Cortex of kidney (tissue), 1 donor: ENCODE results near the gene RELA.
"Not testable (repeated sequence)": the region's sequence is repeated elsewhere in the genome, so short reads cannot be mapped to it uniquely, and the experiment has no call there.

Experiments
- DNase-seq: peaks from one replicate; lab custom pipeline; 2025; lab: John Stamatoyannopoulos, UW

RELA gene

GRCh38 chr11:65648997-65649493 is 13.7 kb downstream of the RELA start:
- no peak for DNase-seq

GRCh38 chr11:65646958-65647701 is 15.6 kb downstream of the RELA start:
- DNase-seq, result no peak

- DNase-seq, result no peak
Measured at GRCh38 chr11:65646288-65646957, 16.3 kb downstream of the RELA start.

DNA sequence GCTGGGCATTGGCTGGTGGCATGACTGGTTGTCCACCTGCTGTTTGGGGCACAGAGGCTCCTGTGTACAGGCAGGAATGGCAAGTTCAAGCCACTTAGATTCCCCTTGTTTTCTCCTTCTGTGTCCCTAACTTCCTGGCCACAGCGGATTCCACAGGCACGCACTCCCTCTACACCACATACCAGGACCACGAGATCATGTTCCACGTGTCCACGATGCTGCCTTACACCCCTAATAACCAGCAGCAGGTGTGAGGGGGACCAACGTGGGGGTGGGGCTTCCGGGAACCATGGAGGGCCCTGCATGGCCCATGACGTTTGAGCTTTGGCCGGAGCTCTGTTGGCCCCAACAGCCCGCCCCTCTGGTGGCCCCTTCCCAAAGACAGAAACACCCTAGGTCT is 17.0 kb downstream of the RELA start:
- no peak for DNase-seq

DNA sequence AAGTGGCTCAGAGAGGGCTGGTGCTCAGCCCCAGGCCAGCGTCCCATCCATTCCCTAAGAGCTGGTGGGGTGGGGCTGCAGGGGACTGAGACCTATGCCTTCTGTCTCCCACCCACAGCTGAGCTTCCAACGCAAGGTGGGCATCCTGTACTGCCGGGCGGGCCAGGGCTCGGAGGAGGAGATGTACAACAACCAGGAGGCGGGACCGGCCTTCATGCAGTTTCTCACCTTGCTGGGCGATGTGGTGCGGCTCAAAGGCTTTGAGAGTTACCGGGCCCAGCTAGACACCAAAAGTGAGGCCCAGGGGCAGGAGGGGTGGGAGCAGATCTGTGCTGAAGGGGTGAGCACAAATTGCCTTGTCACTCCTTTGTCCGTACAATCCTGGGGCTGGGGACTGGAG is 17.9 kb downstream of the RELA start:
- no peak for DNase-seq

DNA sequence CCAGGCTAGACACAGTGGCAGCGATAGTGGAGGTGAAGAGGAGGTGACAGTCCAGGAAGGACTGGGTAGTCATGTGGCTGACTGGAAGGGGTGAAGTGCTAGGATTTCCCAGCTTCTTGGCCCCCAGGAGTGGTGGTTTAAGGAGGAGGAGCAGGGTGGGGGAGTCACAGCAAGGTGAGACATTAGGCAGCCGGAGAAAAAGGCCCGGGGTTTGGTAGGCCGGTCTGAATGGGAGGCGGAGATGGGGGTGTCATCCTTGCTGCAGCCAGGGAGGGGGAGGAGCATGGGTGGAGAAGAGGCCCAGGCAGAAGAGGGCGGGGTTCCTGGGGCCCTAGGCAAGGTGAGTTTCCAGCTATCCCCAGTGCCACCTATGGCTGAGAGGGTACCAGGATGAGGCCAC is 18.7 kb downstream of the RELA start:
- DNase-seq, result no peak

DNA sequence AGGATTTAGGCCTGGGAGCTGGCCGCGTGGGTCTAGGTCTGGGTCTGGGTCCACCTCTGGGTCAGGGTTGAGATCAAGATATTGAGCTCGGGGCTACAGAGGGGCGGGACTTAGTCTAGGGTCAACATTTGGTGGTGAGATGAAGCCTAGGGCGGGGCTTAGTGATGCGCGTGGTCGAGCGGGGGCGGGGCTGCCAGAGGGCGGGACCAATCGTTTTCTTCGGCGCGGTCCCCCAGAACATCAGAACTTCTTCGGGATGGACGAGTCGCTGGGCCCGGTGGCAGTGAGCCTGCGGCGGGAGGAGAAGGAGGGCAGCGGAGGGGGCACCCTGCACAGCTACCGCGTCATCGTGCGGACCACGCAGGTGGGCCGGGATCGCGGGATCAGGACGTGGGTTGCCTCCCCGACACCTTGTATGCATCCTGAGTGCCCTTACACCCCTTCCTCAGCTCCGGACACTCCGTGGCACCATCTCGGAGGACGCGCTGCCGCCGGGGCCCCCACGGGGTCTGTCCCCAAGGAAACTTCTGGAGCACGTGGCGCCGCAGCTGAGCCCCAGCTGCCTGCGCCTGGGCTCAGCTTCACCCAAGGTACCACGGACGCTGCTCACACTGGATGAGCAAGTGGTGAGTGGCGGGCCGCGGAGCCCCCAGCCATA is 20.6 kb downstream of the RELA start:
- DNase-seq, result no peak

- no peak for DNase-seq
Measured at GRCh38 chr11:65641297-65642013, 21.3 kb downstream of the RELA start.

DNA sequence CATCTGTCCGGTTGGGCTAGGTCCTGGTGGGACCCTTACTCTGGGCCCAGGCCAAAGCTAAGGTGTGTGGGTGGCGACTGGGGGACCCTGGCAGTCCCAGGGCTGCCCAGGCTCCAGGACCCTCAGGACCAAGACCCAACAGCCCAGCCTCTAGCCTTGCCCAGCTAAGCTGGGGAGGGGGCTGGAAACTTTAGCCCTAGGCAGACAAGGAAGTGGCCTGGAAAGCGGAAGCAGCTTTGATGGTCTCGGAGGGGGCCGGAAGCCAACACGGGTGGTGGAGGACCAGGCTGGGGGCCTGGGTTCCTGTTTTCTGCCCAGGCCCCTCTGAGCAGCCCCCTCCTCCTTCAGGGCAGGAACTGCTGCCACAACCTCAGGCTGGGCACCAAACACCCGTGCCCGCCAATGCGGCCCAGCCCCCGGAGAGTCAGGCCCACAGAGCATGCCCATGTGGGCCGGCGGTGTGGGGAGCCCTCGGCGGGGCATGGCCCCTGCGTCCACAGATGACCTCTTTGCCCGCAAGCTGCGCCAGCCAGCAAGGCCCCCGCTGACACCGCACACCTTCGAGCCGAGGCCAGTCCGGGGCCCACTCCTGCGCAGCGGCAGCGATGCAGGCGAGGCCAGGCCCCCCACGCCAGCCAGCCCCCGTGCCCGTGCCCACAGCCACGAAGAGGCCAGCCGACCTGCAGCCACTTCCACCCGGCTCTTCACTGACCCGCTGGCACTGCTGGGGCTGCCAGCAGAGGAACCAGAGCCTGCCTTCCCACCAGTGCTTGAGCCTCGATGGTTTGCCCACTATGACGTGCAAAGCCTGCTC is 22.0 kb downstream of the RELA start:
- no peak for DNase-seq

DNA sequence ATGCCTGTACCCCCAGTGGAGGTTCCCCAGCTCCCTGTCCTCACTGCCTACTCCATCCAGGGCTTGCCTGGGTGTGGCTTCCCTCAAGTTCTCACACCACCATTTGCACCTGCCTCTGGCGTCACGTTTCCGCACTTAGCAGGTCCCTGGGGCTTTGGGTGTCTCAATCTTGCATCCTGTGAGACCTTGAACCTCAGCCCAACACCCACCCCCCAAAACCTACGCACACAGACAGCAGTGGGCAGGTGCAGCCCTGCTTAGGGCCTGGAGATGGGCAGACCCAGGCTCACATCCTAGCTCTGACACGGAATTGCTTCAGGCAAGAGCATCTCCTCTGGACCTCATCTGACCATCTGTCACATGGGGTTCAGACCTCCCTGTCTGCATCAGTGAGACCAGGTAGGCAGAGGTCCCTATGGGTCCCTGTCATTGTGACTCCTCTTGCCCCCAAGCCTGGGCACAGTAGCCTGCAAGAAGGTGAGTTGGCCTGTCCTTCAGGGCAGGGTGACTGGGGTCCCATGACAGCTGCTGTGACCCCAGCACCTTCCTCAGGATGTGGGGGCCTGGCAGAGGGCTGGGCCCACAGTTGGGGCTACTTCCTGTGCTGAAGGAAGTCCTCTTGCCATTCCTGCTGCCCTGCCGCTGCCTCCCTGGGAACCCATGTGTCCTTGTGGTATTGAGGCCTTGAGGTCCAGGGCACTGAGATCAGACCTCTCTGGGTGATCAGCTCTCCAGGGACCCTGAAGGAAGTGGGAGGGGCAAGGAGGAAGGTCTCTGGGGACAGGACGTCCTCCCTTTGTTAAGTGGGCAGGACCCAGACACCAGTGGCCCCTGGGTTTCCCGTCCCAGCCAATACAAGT is 22.9 kb downstream of the RELA start:
- DNase-seq, result no peak

DNA sequence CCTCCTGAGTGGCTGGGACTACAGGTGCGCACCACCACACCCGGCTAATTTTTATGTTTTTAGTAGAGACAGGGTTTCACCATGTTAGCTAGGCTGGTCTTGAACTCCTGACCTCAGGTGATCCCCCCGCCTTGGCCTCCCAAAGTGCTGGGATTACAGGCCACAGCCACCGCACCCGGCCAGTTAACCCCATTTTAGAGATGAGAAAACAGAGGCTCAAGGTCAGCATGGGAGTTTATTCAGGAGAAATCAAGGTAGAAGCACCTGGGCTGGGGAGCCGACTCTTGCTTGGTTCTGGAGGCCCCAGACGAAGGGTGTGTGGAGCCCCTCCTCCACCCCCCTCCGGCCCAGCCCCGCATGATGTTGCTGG is 23.5 kb downstream of the RELA start:
- DNase-seq, result not testable (repeated sequence)

- DNase-seq, result no peak
Measured at GRCh38 chr11:65637794-65638419, 24.8 kb downstream of the RELA start, which contains the start of gene SIPA1. SIPA1 (plus strand) TSS chr11:65638101; CDS start chr11:65640922, 2,821 bp downstream.

DNA sequence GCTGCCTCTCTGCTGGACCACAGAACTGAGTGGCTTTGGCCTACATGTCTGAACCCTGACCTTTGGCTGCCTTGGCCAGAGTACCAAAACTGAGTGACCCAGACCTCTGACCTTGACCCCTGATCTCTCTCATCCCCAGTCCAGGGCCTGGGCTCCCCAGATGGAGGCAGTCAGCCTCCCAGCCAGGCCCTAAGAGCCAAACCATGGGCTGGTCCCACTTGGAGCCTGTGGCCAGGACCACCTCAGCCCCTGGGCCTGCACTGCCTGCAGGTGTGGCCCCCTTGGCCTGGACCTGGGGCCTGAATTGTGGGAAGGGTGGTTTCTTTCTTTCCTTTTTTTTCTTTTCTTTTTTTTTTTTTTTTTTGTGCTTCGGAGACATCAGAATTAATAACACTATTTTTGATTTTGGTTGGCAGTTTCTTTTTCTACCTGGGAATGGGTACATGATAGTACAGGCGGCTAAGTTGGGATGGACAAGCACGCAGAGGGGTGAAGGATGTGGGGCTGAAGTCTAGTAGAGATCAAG is 25.6 kb downstream of the RELA start:
- no peak for DNase-seq

GRCh38 chr11:65636108-65637031 is 26.3 kb downstream of the RELA start:
- DNase-seq, result no peak

GRCh38 chr11:65634905-65635731 is 27.6 kb downstream of the RELA start:
- no peak for DNase-seq

DNA sequence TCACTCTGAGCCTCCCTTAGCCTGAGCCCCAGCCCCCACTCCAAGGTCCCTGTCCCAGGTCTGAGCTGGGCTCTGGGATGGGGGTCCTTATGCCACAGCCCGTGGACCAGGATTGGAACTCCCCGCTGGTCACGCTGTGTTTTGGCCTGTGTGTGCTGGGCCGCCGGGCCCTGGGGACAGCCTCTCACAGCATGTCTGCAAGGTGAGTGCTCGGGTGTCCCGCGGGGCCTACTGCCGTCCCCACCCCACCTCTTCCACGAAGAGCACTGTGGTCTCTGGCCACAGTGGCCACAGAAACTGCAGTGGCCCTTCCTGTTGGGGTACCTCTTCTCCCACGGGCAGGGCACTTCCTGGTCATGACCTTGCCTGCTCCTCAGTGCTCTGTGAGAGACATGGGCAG is 28.3 kb downstream of the RELA start:
- DNase-seq, result no peak

DNA sequence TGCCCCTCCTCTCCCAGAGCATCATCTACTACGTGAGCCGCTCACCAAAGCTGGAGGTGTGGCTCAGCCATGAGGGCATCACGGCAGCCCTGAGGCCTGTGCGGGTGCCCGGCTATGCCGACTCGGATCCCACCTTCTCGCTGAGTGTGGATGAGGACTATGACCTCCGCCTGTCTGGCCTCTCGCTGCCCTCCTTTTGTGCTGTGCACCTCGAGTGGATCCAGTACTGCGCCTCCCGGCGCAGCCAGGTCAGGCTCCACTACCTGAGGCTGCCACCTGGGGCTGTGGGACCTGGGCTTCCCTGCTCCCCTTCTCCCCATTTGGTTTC is 28.6 kb downstream of the RELA start:
- DNase-seq, result no peak
